Immature natural killer cell (primary cell): ENCODE data around the gene NFASC. TPM values are rescaled to one million over a fixed set of nuclear protein-coding genes. Genes with fewer than 3 reads are reported as not detected.

Source experiments
- DNase-seq, 3 donors: peaks; one replicate each; pipeline ENCODE4 v3.0.0; 2022; ENCODE audit warnings: mixed read lengths in 1 of 3
- H3K27ac Mint-ChIP-seq, 6 donors: one replicate each; pipeline ENCODE4 v1.8.0; 2020; ENCODE audit warnings: mixed read lengths in 6 of 6, mild to moderate bottlenecking in 5 of 6, inconsistent platforms in 4 of 6, moderate library complexity in 3 of 6
- H3K27me3 Mint-ChIP-seq, 3 donors: one replicate each; pipeline ENCODE4 v1.8.0; 2020 to 2021; ENCODE audit warnings: low read depth in 3 of 3, mild to moderate bottlenecking in 3 of 3, mixed read lengths in 3 of 3, moderate library complexity in 3 of 3, inconsistent platforms in 1 of 3
- H3K36me3 Mint-ChIP-seq, 3 donors: one replicate each; pipeline ENCODE4 v1.8.0; 2020; ENCODE audit warnings: mixed read lengths in 3 of 3, inconsistent platforms in 2 of 3, mild to moderate bottlenecking in 2 of 3
- H3K4me1 Mint-ChIP-seq, 2 donors: one replicate each; pipeline ENCODE4 v1.8.0; 2020; ENCODE audit warnings: inconsistent platforms in 2 of 2, mild to moderate bottlenecking in 2 of 2, mixed read lengths in 2 of 2, moderate library complexity in 1 of 2
- H3K4me3 Mint-ChIP-seq, 5 donors: one replicate each; pipeline ENCODE4 v1.8.0; 2020; ENCODE audit warnings: mild to moderate bottlenecking in 5 of 5, mixed read lengths in 5 of 5, inconsistent platforms in 3 of 5, moderate library complexity in 3 of 5
- H3K9me3 Mint-ChIP-seq, 6 donors: one replicate each; pipeline ENCODE4 v1.8.0; 2020; ENCODE audit warnings: mild to moderate bottlenecking in 6 of 6, mixed read lengths in 6 of 6, inconsistent platforms in 4 of 6, moderate library complexity in 3 of 6
- polyA plus RNA-seq, 3 donors: library from polyadenylated mRNA; unstranded; fragments of 300-500 nt; fragmentation: Illumina TruSeq; gene quantifications; one replicate each; pipeline ENCODE4 v1.2.3, GENCODE V29; 2021

The NFASC gene
- polyA plus RNA-seq, 3 donors from 2014 or later: not detected

GRCh38 chr1:205018381-205018780 lies 147.7 kb downstream of the NFASC start:
- Mint-ChIP-seq H3K36me3 (no peaks in the 10 kb centered on the region), H3K4me3 (no peak overlapping the region), H3K27ac (no peak overlapping the region), H3K4me1 (no peaks in the 10 kb centered on the region), H3K27me3 (peaks cover 0 to 11% (median 6%) of the 10 kb centered on the region in 3 donors), H3K9me3 (no peaks in the 10 kb centered on the region)
- DNase-seq: no peak

GRCh38 chr1:205020466-205020865 lies 149.8 kb downstream of the NFASC start:
- DNase-seq: no peak
- Mint-ChIP-seq H3K9me3 (no peaks in the 10 kb centered on the region), H3K36me3 (no peaks in the 10 kb centered on the region), H3K4me3 (no peak overlapping the region), H3K27me3 (peaks cover 0 to 14% (median 4%) of the 10 kb centered on the region in 3 donors), H3K4me1 (no peaks in the 10 kb centered on the region), H3K27ac (no peak overlapping the region)

- H3K4me1 Mint-ChIP-seq: no peaks in the 10 kb centered on the region
- peaks cover 0 to 18% (median 0%) of the 10 kb centered on the region in 3 donors for H3K27me3 Mint-ChIP-seq
- H3K9me3 Mint-ChIP-seq: no peaks in the 10 kb centered on the region
- no peak overlapping the region for H3K27ac Mint-ChIP-seq
- no peaks in the 10 kb centered on the region for H3K36me3 Mint-ChIP-seq
- no peak overlapping the region for H3K4me3 Mint-ChIP-seq
- no peak for DNase-seq
Observed at GRCh38 chr1:205024679-205025078, 154.0 kb downstream of the NFASC start.

GRCh38 chr1:205025239-205025638 lies 154.6 kb downstream of the NFASC start:
- Mint-ChIP-seq H3K36me3 (no peaks in the 10 kb centered on the region), H3K9me3 (no peaks in the 10 kb centered on the region), H3K4me1 (no peaks in the 10 kb centered on the region), H3K27me3 (peaks cover 0 to 12% (median 1%) of the 10 kb centered on the region in 3 donors), H3K27ac (no peak overlapping the region), H3K4me3 (no peak overlapping the region)
- no peak for DNase-seq

- no peaks in the 10 kb centered on the region for H3K36me3 Mint-ChIP-seq
- no peaks in the 10 kb centered on the region for H3K4me1 Mint-ChIP-seq
- no peaks in the 10 kb centered on the region for H3K9me3 Mint-ChIP-seq
- H3K27ac Mint-ChIP-seq: no peak overlapping the region
- DNase-seq: no peak
- H3K4me3 Mint-ChIP-seq: no peak overlapping the region
- peaks cover 0 to 9% (median 5%) of the 10 kb centered on the region in 3 donors for H3K27me3 Mint-ChIP-seq
Observed at GRCh38 chr1:205026181-205026580, 155.5 kb downstream of the NFASC start.

GRCh38 chr1:205028390-205028789 lies 157.7 kb downstream of the NFASC start:
- no peak overlapping the region for H3K27ac Mint-ChIP-seq
- H3K36me3 Mint-ChIP-seq: no peaks in the 10 kb centered on the region
- H3K9me3 Mint-ChIP-seq: no peaks in the 10 kb centered on the region
- no peak for DNase-seq
- no peak overlapping the region for H3K4me3 Mint-ChIP-seq
- peaks cover 2 to 7% (median 7%) of the 10 kb centered on the region in 3 donors for H3K27me3 Mint-ChIP-seq
- no peaks in the 10 kb centered on the region for H3K4me1 Mint-ChIP-seq

GRCh38 chr1:205028924-205029323 lies 158.3 kb downstream of the NFASC start:
- Mint-ChIP-seq H3K36me3 (no peaks in the 10 kb centered on the region), H3K4me1 (no peaks in the 10 kb centered on the region), H3K4me3 (no peak overlapping the region), H3K27ac (no peak overlapping the region), H3K9me3 (no peaks in the 10 kb centered on the region), H3K27me3 (peaks cover 2 to 7% (median 7%) of the 10 kb centered on the region in 3 donors)
- DNase-seq: no peak

- no peak for DNase-seq
- H3K9me3 Mint-ChIP-seq: no peaks in the 10 kb centered on the region
- no peaks in the 10 kb centered on the region for H3K36me3 Mint-ChIP-seq
- H3K4me3 Mint-ChIP-seq: no peak overlapping the region
- H3K27ac Mint-ChIP-seq: no peak overlapping the region
- peaks cover 2 to 10% (median 4%) of the 10 kb centered on the region in 3 donors for H3K27me3 Mint-ChIP-seq
- H3K4me1 Mint-ChIP-seq: no peaks in the 10 kb centered on the region
Observed at GRCh38 chr1:205030241-205030640, 159.6 kb downstream of the NFASC start.

- H3K9me3 Mint-ChIP-seq: no peaks in the 10 kb centered on the region
- no peak overlapping the region for H3K4me3 Mint-ChIP-seq
- no peaks in the 10 kb centered on the region for H3K36me3 Mint-ChIP-seq
Observed at GRCh38 chr1:205030896-205031295, 160.2 kb downstream of the NFASC start.

GRCh38 chr1:205032508-205032907 lies 161.8 kb downstream of the NFASC start:
- Mint-ChIP-seq H3K36me3 (no peaks in the 10 kb centered on the region), H3K4me1 (no peaks in the 10 kb centered on the region), H3K27me3 (peaks cover 0 to 10% (median 2%) of the 10 kb centered on the region in 3 donors), H3K9me3 (no peaks in the 10 kb centered on the region), H3K4me3 (no peak overlapping the region), H3K27ac (no peak overlapping the region)
- DNase-seq: no peak

More at GRCh38 chr1:205030896-205031295, 160.2 kb downstream of the NFASC start:
- DNase-seq: no peak
- Mint-ChIP-seq H3K27ac (no peak overlapping the region), H3K4me1 (no peaks in the 10 kb centered on the region), H3K27me3 (peaks cover 2 to 10% (median 4%) of the 10 kb centered on the region in 3 donors)

- Mint-ChIP-seq H3K27ac (no peak overlapping the region), H3K4me1 (no peaks in the 10 kb centered on the region), H3K36me3 (no peaks in the 10 kb centered on the region), H3K4me3 (no peak overlapping the region), H3K9me3 (no peaks in the 10 kb centered on the region), H3K27me3 (peaks cover 0 to 11% (median 7%) of the 10 kb centered on the region in 3 donors)
- no peak for DNase-seq
Observed at GRCh38 chr1:205037539-205037938, 166.9 kb downstream of the NFASC start.

- Mint-ChIP-seq H3K27ac (no peak overlapping the region), H3K4me1 (no peaks in the 10 kb centered on the region), H3K9me3 (no peaks in the 10 kb centered on the region), H3K4me3 (no peak overlapping the region), H3K36me3 (no peaks in the 10 kb centered on the region), H3K27me3 (peaks cover 0 to 11% (median 5%) of the 10 kb centered on the region in 3 donors)
- DNase-seq: no peak
Observed at GRCh38 chr1:205038132-205038786, 167.6 kb downstream of the NFASC start.

GRCh38 chr1:205041001-205041715 lies 170.5 kb downstream of the NFASC start:
- DNase-seq: no peak
- Mint-ChIP-seq H3K9me3 (no peaks in the 10 kb centered on the region), H3K27ac (no peak overlapping the region), H3K27me3 (peaks cover 2 to 20% (median 3%) of the 10 kb centered on the region in 3 donors), H3K4me3 (no peak overlapping the region), H3K4me1 (no peaks in the 10 kb centered on the region), H3K36me3 (no peaks in the 10 kb centered on the region)

GRCh38 chr1:205041998-205042910 lies 171.6 kb downstream of the NFASC start:
- no peak overlapping the region for H3K27ac Mint-ChIP-seq
- H3K4me3 Mint-ChIP-seq: no peak overlapping the region
- H3K4me1 Mint-ChIP-seq: no peaks in the 10 kb centered on the region
- H3K9me3 Mint-ChIP-seq: no peaks in the 10 kb centered on the region
- DNase-seq: no peak
- peaks cover 2 to 23% (median 6%) of the 10 kb centered on the region in 3 donors for H3K27me3 Mint-ChIP-seq
- H3K36me3 Mint-ChIP-seq: no peaks in the 10 kb centered on the region
